HepG2 (cell line): Measurements from ENCODE around the gene HLCS. TPM values are rescaled to one million over a fixed set of nuclear protein-coding genes. Genes with fewer than 3 reads are reported as not detected.

Source experiments
- ATAC-seq: fragments of 200-7000 bp; cut with Tn5 transposase; 3 replicates; pipeline ENCODE4 v1.9.1; 2020; ENCODE audit warnings: mild to moderate bottlenecking, moderate library complexity
- BruUV-seq: library from RNA; stranded (reverse); fragments of 400-500 nt; replicated peaks from 2 replicates; lab custom pipeline; 2021; lab: Mats Ljungman, UMichigan
- CTCF ChIA-PET: fragments of 300-600 bp; formaldehyde crosslinking; extraction: SDS; loops from one replicate; lab custom pipeline; 2021; ENCODE audit warnings: low total read pairs, inconsistent platforms, low intra/inter-chr PET ratio; lab: Yijun Ruan, JAX
- POLR2A ChIA-PET: fragments of 350-600 bp; sonication (Branson Sonifier 250); formaldehyde crosslinking; loops from one replicate; lab custom pipeline; 2020; ENCODE audit warnings: antibody characterized with exemption, inconsistent platforms; lab: Yijun Ruan, JAX
- DNase-seq: peaks from one replicate; pipeline ENCODE4 v3.0.0-alpha.2; 2015; ENCODE audit warnings: low spot score
- FAIRE-seq: peaks from 3 replicates; lab custom pipeline; 2011; peaks lifted over from hg19 to GRCh38; lab: Jason Lieb, UNC
- H2AFZ ChIP-seq: one replicate; pipeline ENCODE4 v1.6.1; 2011; ENCODE audit warnings: low read length, inconsistent platforms
- H3K27ac ChIP-seq: fragments of 300-600 bp; 3 replicates; pipeline ENCODE4 v1.8.0; 2011; ENCODE audit warnings: mixed run types, mild to moderate bottlenecking, mixed read lengths, low read length, inconsistent platforms; ENCODE audit not compliant: insufficient read depth; ENCODE audit errors: extremely low read length
- H3K27me3 ChIP-seq, 2 experiments: fragments of 200-600 bp in 1 of 2; 2 replicates in 1 of 2; 3 replicates in 1 of 2; pipeline versions ENCODE4 v1.6.0 to v1.8.0; 2011; ENCODE audit warnings: low read length in 2 of 2, mild to moderate bottlenecking in 2 of 2, moderate library complexity in 2 of 2, inconsistent platforms in 1 of 2; ENCODE audit not compliant: insufficient read depth in 2 of 2, control insufficient read depth in 1 of 2
- H3K36me3 ChIP-seq, 2 experiments: fragments of 200-600 bp in 1 of 2; replicated peaks in 1 of 2; 2 replicates in 1 of 2; 3 replicates in 1 of 2; pipeline versions ENCODE4 v1.5.1 to v1.8.0; 2011; ENCODE audit warnings: low read length in 2 of 2, inconsistent platforms in 1 of 2; ENCODE audit not compliant: insufficient read depth in 2 of 2, control insufficient read depth in 1 of 2
- H3K4me1 ChIP-seq: 2 replicates; pipeline ENCODE4 v1.5.1; 2012; ENCODE audit warnings: low read length, inconsistent platforms; ENCODE audit not compliant: insufficient read depth
- H3K4me2 ChIP-seq: 2 replicates; pipeline ENCODE4 v1.6.0; 2011; ENCODE audit warnings: low read depth, low read length, inconsistent platforms
- H3K4me3 ChIP-seq, 3 experiments: fragments of 200-600 bp in 1 of 3; sonication (generic), shearing (Covaris generic) in 1 of 3; replicated peaks in 1 of 3; 2 replicates each; pipeline ENCODE4 v1.5.1; 2011 to 2016; ENCODE audit warnings: low read length in 3 of 3, inconsistent platforms in 2 of 3, low read depth in 2 of 3, mild to moderate bottlenecking in 2 of 3, control low read depth in 1 of 3, mixed read lengths in 1 of 3; ENCODE audit not compliant: insufficient read depth in 1 of 3
- H3K79me2 ChIP-seq: one replicate; pipeline ENCODE4 v1.6.1; 2011; ENCODE audit warnings: low read length, inconsistent platforms; ENCODE audit not compliant: insufficient read depth
- H3K9ac ChIP-seq: 2 replicates; pipeline ENCODE4 v1.6.0; 2011; ENCODE audit warnings: mild to moderate bottlenecking, low read depth, low read length, inconsistent platforms; ENCODE audit not compliant: insufficient read depth
- H3K9me3 ChIP-seq: 2 replicates; pipeline ENCODE4 v1.5.1; 2012; ENCODE audit warnings: mild to moderate bottlenecking, low read length
- H4K20me1 ChIP-seq: 2 replicates; pipeline ENCODE4 v1.6.0; 2011; ENCODE audit warnings: inconsistent platforms, mild to moderate bottlenecking, low read length, moderate library complexity; ENCODE audit not compliant: insufficient read depth
- ADNP ChIP-seq: sonication (generic); formaldehyde crosslinking; IDR thresholded peaks from 2 replicates; pipeline ENCODE4 v1.4.0; 2020; ENCODE audit warnings: missing genetic modification reagents
- HDAC2 ChIP-seq: sonication (generic); formaldehyde crosslinking; IDR thresholded peaks from 2 replicates; pipeline ENCODE4 v1.4.0; 2020; ENCODE audit warnings: missing genetic modification reagents
- HNF4A ChIP-seq: sonication (generic); formaldehyde crosslinking; IDR thresholded peaks from 2 replicates; pipeline ENCODE4 v1.4.0; 2020; ENCODE audit warnings: missing genetic modification reagents
- HNRNPH1 ChIP-seq: fragments of 200-400 bp; formaldehyde crosslinking; optimal IDR thresholded peaks from 2 replicates; pipeline ENCODE3; 2017; ENCODE audit warnings: mild to moderate bottlenecking, low read depth, low read length
- JARID2 ChIP-seq: sonication (generic); formaldehyde crosslinking; IDR thresholded peaks from 2 replicates; pipeline ENCODE4 v1.8.1; 2023; ENCODE audit warnings: missing genetic modification reagents, inconsistent platforms; ENCODE audit not compliant: insufficient replicate concordance
- KLF6 ChIP-seq: IDR thresholded peaks from 2 replicates; pipeline ENCODE4 v1.8.0; 2016; ENCODE audit warnings: missing biosample characterization, missing genetic modification reagents
- NFIB ChIP-seq: sonication (generic); formaldehyde crosslinking; IDR thresholded peaks from 2 replicates; pipeline ENCODE4 v1.9.0; 2021; ENCODE audit warnings: missing genetic modification reagents, mild to moderate bottlenecking, borderline replicate concordance
- NR0B2 ChIP-seq: sonication (generic); formaldehyde crosslinking; IDR thresholded peaks from 2 replicates; pipeline ENCODE4 v1.4.0; 2020; ENCODE audit warnings: mild to moderate bottlenecking, missing genetic modification reagents
- RBM22 ChIP-seq: fragments of 200-400 bp; formaldehyde crosslinking; optimal IDR thresholded peaks from 2 replicates; pipeline ENCODE3; 2017; ENCODE audit warnings: mild to moderate bottlenecking, low read length, moderate library complexity
- SP1 ChIP-seq, 2 experiments: fragments of 450-650 bp in 1 of 2; sonication (generic) in 1 of 2; formaldehyde crosslinking in 1 of 2; IDR thresholded peaks; 2 replicates each; pipeline versions ENCODE4 v1.4.0 to v1.6.1; 2016 to 2020; ENCODE audit warnings: missing genetic modification reagents in 1 of 2
- STAT6 ChIP-seq: sonication (generic); formaldehyde crosslinking; IDR thresholded peaks from 2 replicates; pipeline ENCODE4 v1.4.0; 2020; ENCODE audit warnings: missing genetic modification reagents, mild to moderate bottlenecking, borderline replicate concordance
- TP53 ChIP-seq: sonication (generic); formaldehyde crosslinking; conservative IDR thresholded peaks from 2 replicates; pipeline ENCODE4 v1.4.0; 2020; ENCODE audit warnings: missing genetic modification reagents
- ZNF17 ChIP-seq: sonication (generic); formaldehyde crosslinking; IDR thresholded peaks from 2 replicates; pipeline ENCODE4 v1.5.0; 2020; ENCODE audit warnings: mild to moderate bottlenecking, missing genetic modification reagents
- ZNF326 ChIP-seq: sonication (generic); formaldehyde crosslinking; IDR thresholded peaks from 2 replicates; pipeline ENCODE4 v1.4.0; 2020; ENCODE audit warnings: missing genetic modification reagents, borderline replicate concordance
- ZNF589 ChIP-seq: sonication (generic); formaldehyde crosslinking; conservative IDR thresholded peaks from 2 replicates; pipeline ENCODE4 v1.8.0; 2022; ENCODE audit warnings: mild to moderate bottlenecking, moderate library complexity, missing genetic modification reagents
- WGBS: methylation state at CpG from one replicate; pipeline ENCODE4 v1.1.6; 2017; ENCODE audit warnings: low lambda C conversion rate; 5-methylcytosine and 5-hydroxymethylcytosine counted together
- in situ Hi-C: cut with HindIII; loops from 2 replicates; pipeline ENCODE4 v1.10.0; 2017; ENCODE audit warnings: low pct_unique_long_range_greater_than_20kb; ENCODE audit not compliant: extremely low pct_ligation_motif_present
- intact Hi-C: fragments of 100-400 bp; cut with micrococcal nuclease; formaldehyde crosslinking; loops from one replicate; pipeline ENCODE4 v1.10.0; 2022; ENCODE audit not compliant: unreplicated experiment
- polyA plus RNA-seq, 8 experiments: library from polyadenylated mRNA; depleted of rRNA in 3 of 8; stranded (reverse) in 7 of 8; unstranded in 1 of 8; fragments of >200 nt; fragmentation: Illumina TruSeq in 4 of 8; extraction: Trizol in 4 of 8; gene quantifications; 2 replicates each; pipeline versions ENCODE4 v1.2.1 to v1.2.3, GENCODE V29; 2011 to 2016; ENCODE audit warnings: low read depth in 4 of 8, missing spikeins in 1 of 8, mixed read lengths in 1 of 8; ENCODE audit not compliant: insufficient read depth in 1 of 8
- total RNA-seq, 5 experiments: library from RNA; depleted of rRNA; stranded (reverse); fragments of >200 nt; fragmentation: Illumina TruSeq; extraction: Trizol; gene quantifications; 2 replicates each; pipeline ENCODE4 v1.2.3, GENCODE V29; 2016; ENCODE audit warnings: low read depth in 1 of 5
- TF ChIP-seq, protein P1 (sequence below): sonication (generic); formaldehyde crosslinking; IDR thresholded peaks from 2 replicates; pipeline ENCODE4 v1.4.0; 2020; ENCODE audit warnings: missing genetic modification reagents
- TF ChIP-seq, protein P2 (sequence below): sonication (generic); formaldehyde crosslinking; IDR thresholded peaks from 2 replicates; pipeline ENCODE4 v1.8.0; 2022; ENCODE audit warnings: mild to moderate bottlenecking, missing genetic modification reagents, borderline replicate concordance

The HLCS gene
- total and polyA plus RNA-seq, 2 of the 13 experiments (the other 11 are each of a cell fraction or from before 2014, with no cell fraction given) = 7.9 to 12.3 TPM

GRCh38 chr21:36839123-36839522, 127.3 kb downstream of the HLCS start:
- H3K9ac ChIP-seq = no peak overlapping the region
- FAIRE-seq (no peak), DNase-seq (no peak), ATAC-seq (no peak)
- H3K4me3 ChIP-seq = no peak overlapping the region
- WGBS = 85% methylated on average over 6 of the region's 6 CpGs
- POLR2A ChIA-PET = no interaction called here
- CTCF ChIA-PET = no interaction called here
- no TSS peak for BruUV-seq
- intact Hi-C loops = no loop called here
- TF ChIP-seq KLF6 (CRISPR knock-in tag) (no peak), ZNF589 (CRISPR knock-in tag) (no peak), STAT6 (CRISPR knock-in tag) (no peak), NFIB (CRISPR knock-in tag) (no peak), JARID2 (no peak), TP53 (CRISPR knock-in tag) (no peak), RBM22 (no peak), HNF4A (CRISPR knock-in tag) (no peak), ZNF326 (CRISPR knock-in tag) (no peak), SP1 (IDR thresholded peaks at IDR 0.05) (no peak), SP1 (CRISPR knock-in tag; IDR thresholded peaks at IDR 0.05) (no peak), ZNF17 (CRISPR knock-in tag) (no peak), ADNP (no peak), HNRNPH1 (no peak), HDAC2 (CRISPR knock-in tag) (no peak), NR0B2 (CRISPR knock-in tag) (no peak)
- TF ChIP-seq, protein P1, sequence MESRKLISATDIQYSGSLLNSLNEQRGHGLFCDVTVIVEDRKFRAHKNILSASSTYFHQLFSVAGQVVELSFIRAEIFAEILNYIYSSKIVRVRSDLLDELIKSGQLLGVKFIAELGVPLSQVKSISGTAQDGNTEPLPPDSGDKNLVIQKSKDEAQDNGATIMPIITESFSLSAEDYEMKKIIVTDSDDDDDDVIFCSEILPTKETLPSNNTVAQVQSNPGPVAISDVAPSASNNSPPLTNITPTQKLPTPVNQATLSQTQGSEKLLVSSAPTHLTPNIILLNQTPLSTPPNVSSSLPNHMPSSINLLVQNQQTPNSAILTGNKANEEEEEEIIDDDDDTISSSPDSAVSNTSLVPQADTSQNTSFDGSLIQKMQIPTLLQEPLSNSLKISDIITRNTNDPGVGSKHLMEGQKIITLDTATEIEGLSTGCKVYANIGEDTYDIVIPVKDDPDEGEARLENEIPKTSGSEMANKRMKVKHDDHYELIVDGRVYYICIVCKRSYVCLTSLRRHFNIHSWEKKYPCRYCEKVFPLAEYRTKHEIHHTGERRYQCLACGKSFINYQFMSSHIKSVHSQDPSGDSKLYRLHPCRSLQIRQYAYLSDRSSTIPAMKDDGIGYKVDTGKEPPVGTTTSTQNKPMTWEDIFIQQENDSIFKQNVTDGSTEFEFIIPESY = no peak
- TF ChIP-seq, protein P2, sequence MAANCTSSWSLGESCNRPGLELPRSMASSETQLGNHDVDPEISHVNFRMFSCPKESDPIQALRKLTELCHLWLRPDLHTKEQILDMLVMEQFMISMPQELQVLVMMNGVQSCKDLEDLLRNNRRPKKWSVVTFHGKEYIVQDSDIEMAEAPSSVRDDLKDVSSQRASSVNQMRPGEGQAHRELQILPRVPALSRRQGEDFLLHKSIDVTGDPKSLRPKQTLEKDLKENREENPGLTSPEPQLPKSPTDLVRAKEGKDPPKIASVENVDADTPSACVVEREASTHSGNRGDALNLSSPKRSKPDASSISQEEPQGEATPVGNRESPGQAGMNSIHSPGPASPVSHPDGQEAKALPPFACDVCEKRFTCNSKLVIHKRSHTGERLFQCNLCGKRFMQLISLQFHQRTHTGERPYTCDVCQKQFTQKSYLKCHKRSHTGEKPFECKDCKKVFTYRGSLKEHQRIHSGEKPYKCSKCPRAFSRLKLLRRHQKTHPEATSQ (CRISPR knock-in tag) = no peak
- no peaks in the 10 kb centered on the region for H4K20me1 ChIP-seq
- H2AFZ ChIP-seq = no peak overlapping the region
- H3K27ac ChIP-seq = no peak overlapping the region
- H3K9me3 ChIP-seq = no peaks in the 10 kb centered on the region
- H3K27me3 ChIP-seq = no peaks in the 10 kb centered on the region
- in situ Hi-C loops = no loop called here
- H3K4me2 ChIP-seq = no peak overlapping the region
- H3K4me1 ChIP-seq = peaks cover 7% of the 10 kb centered on the region; the same call in 1 of the 2 replicates
- H3K79me2 ChIP-seq = no peaks in the 10 kb centered on the region
- H3K36me3 ChIP-seq = no peaks in the 10 kb centered on the region
